CD4-positive, alpha-beta T cell treated with Interleukin-15 for 4 hours (primary cell): ENCODE data around the gene CXCL6.

ENCODE experiments used
- DNase-seq: peaks from one replicate; pipeline ENCODE4 v3.0.0-alpha.2; 2020; ENCODE audit warnings: low spot score

The CXCL6 gene

GRCh38 chr4:73868206-73869129, 32.0 kb downstream of the CXCL6 start:
- no peak for DNase-seq

GRCh38 chr4:73869130-73870055, 32.9 kb downstream of the CXCL6 start, which contains the start of gene CXCL1:
Gene CXCL1 (plus strand): TSS chr4:73869393. CDS start chr4:73869471, 78 bp downstream.
- no peak for DNase-seq

GRCh38 chr4:73870260-73870659, 33.8 kb downstream of the CXCL6 start:
- DNase-seq = no peak

- no peak for DNase-seq
Observed at GRCh38 chr4:73870768-73871167, 34.3 kb downstream of the CXCL6 start.

- DNase-seq = no peak
Observed at GRCh38 chr4:73871511-73872310, 35.2 kb downstream of the CXCL6 start.

- DNase-seq = no peak
Observed at GRCh38 chr4:73872316-73873108, 36.0 kb downstream of the CXCL6 start.

GRCh38 chr4:73874386-73874785, 37.9 kb downstream of the CXCL6 start:
- DNase-seq = no peak

GRCh38 chr4:73875401-73875800, 38.9 kb downstream of the CXCL6 start:
- no peak for DNase-seq

GRCh38 chr4:73883306-73883705, 46.8 kb downstream of the CXCL6 start:
- no peak for DNase-seq

GRCh38 chr4:73885574-73886267, 49.2 kb downstream of the CXCL6 start:
- no peak for DNase-seq
